ENCODE results near the gene MICAL2.

Gene MICAL2

DNA sequence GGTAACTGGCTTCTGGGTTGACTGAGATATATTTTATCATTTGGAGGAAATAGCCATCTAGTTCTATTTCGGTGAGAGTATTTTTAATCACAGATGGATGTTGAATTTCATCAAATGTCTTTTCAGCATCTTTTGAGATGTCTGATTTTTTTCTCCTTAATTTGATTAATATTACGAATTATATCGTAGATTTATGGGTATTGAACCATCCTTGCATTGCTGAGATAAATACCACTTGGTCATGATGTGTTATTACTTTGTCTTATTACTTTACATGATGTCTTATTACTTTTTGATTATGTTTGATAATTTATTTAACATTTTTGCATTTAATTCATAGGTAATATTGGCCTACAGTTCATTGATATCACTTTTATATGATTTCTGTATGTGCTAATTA, 188.2 kb downstream of the MICAL2 start:
- in situ Hi-C loops (cut with HindIII; ENCODE audit: low sequenced_read_pairs), result no loop called here
- DNase-seq (ENCODE audit: low read depth, low spot score), result no peak
- no peak overlapping the region for H3K4me3 ChIP-seq (ENCODE audit: low read depth, low read length)
- TF ChIP-seq, protein P1, sequence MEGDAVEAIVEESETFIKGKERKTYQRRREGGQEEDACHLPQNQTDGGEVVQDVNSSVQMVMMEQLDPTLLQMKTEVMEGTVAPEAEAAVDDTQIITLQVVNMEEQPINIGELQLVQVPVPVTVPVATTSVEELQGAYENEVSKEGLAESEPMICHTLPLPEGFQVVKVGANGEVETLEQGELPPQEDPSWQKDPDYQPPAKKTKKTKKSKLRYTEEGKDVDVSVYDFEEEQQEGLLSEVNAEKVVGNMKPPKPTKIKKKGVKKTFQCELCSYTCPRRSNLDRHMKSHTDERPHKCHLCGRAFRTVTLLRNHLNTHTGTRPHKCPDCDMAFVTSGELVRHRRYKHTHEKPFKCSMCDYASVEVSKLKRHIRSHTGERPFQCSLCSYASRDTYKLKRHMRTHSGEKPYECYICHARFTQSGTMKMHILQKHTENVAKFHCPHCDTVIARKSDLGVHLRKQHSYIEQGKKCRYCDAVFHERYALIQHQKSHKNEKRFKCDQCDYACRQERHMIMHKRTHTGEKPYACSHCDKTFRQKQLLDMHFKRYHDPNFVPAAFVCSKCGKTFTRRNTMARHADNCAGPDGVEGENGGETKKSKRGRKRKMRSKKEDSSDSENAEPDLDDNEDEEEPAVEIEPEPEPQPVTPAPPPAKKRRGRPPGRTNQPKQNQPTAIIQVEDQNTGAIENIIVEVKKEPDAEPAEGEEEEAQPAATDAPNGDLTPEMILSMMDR (IDR thresholded peaks at IDR 0.05; ENCODE audit: low read depth, low read length), result no peak

DNA sequence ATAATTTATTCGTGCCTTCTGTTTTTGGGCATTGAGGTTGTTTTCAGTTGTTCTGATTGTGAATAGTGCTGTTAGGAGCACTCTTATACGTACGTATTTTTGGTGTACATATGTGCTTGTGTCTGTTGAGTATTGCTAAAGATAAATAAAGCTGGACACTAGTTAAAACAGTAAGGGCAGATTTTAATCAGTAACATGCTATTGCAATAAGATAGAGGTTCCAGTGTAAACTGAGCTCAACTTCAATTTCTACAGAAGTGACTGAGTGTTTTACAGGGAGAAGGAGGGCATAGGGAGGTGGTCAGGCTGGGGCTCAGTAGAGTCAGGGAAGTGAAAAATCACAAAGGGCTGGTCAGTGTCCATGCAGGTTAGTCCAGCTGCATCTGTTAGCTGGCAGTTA, 191.0 kb downstream of the MICAL2 start:
- DNase-seq (ENCODE audit: low read depth, low spot score), result no peak
- TF ChIP-seq, protein P1 (IDR thresholded peaks at IDR 0.05; ENCODE audit: low read depth, low read length), result no peak
- in situ Hi-C loops (cut with HindIII; ENCODE audit: low sequenced_read_pairs), result no loop called here
- no peak overlapping the region for H3K4me3 ChIP-seq (ENCODE audit: low read depth, low read length)

DNA sequence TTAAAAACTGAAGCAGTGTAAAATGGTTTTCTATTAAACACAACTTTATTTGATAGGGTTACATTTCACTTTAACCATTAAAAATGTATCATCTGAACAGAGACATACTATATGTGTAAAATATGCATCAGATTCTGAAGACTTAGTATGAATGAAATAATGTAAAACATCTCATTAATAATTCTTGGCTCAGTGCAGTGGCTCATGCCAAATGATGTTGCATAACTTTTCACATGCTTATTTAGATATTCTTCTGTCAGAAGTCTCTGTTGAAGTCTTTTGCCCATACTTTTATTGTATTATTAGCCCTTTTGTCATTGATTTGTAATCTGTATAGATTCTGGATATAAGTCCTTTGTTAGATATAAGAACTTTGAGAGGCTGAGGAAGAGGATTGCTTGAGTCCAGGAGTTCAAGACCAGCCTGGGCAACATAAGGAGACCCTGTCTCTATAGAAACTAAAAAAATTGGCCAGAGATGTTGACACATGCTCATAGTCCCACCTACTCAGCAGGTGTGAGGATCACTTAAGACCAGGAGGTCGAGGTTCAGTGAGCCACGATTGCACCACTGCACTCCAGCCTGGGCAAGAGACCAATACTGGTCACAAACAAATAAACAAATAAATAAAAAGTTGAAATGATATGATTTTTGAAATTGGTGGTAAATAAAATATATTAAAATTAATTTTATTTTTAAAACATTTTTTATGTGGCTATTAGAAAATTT, 193.2 kb downstream of the MICAL2 start:
- DNase-seq (ENCODE audit: low read depth, low spot score), result no peak
- no peak overlapping the region for H3K4me3 ChIP-seq (ENCODE audit: low read depth, low read length)
- in situ Hi-C loops (cut with HindIII; ENCODE audit: low sequenced_read_pairs), result no loop called here
- TF ChIP-seq, protein P1 (IDR thresholded peaks at IDR 0.05; ENCODE audit: low read depth, low read length), result no peak

DNA sequence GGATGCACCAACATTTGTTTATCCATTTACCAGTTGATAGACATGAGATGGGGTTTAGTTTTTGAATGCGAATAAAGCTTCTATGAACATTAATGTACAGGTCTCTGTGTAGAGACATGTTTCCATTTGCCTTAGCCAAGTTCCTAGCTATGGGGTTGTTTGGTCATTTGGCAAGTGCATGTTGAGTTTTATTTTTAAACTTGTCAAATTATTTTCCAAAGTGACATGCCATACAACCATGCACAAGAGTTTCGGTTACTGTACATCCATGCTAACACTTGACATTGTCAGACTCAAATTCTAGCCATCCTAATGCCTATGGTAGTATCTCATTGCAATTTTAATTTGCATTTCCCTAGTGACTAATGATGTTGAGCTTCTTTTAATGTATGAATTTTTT, 196.4 kb downstream of the MICAL2 start:
- TF ChIP-seq, protein P1 (IDR thresholded peaks at IDR 0.05; ENCODE audit: low read depth, low read length), result no peak

DNA sequence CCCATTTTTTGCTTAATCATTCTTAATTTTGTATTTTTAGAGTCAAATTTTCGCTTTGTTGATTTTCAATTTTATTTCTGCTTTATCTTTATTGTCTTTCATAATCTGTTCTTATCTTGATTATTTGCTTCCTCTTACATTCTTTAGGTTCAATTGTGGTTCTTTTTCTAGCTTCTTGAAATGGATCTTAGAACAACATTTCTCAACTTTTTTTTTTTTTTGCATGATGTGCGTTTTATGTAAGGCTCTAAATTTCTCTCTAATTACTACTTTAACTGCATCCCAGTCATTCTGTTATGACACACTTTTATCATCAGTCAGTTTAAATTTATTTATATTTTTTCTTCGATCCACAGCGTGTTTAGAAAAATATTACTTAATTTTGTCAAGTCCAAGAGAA, 201.7 kb downstream of the MICAL2 start:
- in situ Hi-C loops (cut with HindIII; ENCODE audit: low sequenced_read_pairs), result no loop called here
- DNase-seq (ENCODE audit: low read depth, low spot score), result no peak
- no peak overlapping the region for H3K4me3 ChIP-seq (ENCODE audit: low read depth, low read length)
- TF ChIP-seq, protein P1 (IDR thresholded peaks at IDR 0.05; ENCODE audit: low read depth, low read length), result no peak

More for the DNA sequence above, 196.4 kb downstream of the MICAL2 start:
- in situ Hi-C loops (cut with HindIII; ENCODE audit: low sequenced_read_pairs), result no loop called here
- H3K4me3 ChIP-seq (ENCODE audit: low read depth, low read length), result no peak overlapping the region
- DNase-seq (ENCODE audit: low read depth, low spot score), result no peak
